ENCODE data around the gene KRTAP1-1. TPM values are rescaled to one million over a fixed set of nuclear protein-coding genes. Genes with fewer than 3 reads are reported as not detected.

Gene KRTAP1-1
- total and polyA plus RNA-seq, 2 experiments from 2014 or later: not detected

GRCh38 chr17:41018541-41018940 lies 22.7 kb downstream of the KRTAP1-1 start:
- Histone ChIP-seq H2AFZ (peak overlapping the region; percentile 52; the same call in 1 of the 2 replicates), H3K4me3 (no peak overlapping the region), H3K36me3 (ENCODE audit: insufficient read depth) (no peaks in the 10 kb centered on the region), H4K20me1 (replicated peaks; ENCODE audit: insufficient read depth) (no peaks in the 10 kb centered on the region), H3K27me3 (ENCODE audit: insufficient read depth) (no peaks in the 10 kb centered on the region), H3K9me2 (ENCODE audit: insufficient read depth) (no peaks in the 10 kb centered on the region), H3K79me2 (replicated peaks; ENCODE audit: insufficient read depth) (no peaks in the 10 kb centered on the region), H3K4me1 (ENCODE audit: insufficient read depth) (no peaks in the 10 kb centered on the region), H3F3A (replicated peaks; ENCODE audit: low read depth) (no peaks in the 10 kb centered on the region), H3K4me2 (no peak overlapping the region), H3K27ac (ENCODE audit: low read depth) (no peak overlapping the region)
- TF ChIP-seq EZH2phosphoT487 (IDR thresholded peaks at IDR 0.05; ENCODE audit: unreplicated experiment) (no peak), CREB1 (CRISPR knock-in tag; IDR thresholded peaks at IDR 0.05; ENCODE audit: low read depth) (no peak), EZH2 (IDR thresholded peaks at IDR 0.05; ENCODE audit: low read depth, unreplicated experiment) (no peak), ZNF114 (CRISPR knock-in tag; IDR thresholded peaks at IDR 0.05) (no peak)
- TF ChIP-seq, protein P1, sequence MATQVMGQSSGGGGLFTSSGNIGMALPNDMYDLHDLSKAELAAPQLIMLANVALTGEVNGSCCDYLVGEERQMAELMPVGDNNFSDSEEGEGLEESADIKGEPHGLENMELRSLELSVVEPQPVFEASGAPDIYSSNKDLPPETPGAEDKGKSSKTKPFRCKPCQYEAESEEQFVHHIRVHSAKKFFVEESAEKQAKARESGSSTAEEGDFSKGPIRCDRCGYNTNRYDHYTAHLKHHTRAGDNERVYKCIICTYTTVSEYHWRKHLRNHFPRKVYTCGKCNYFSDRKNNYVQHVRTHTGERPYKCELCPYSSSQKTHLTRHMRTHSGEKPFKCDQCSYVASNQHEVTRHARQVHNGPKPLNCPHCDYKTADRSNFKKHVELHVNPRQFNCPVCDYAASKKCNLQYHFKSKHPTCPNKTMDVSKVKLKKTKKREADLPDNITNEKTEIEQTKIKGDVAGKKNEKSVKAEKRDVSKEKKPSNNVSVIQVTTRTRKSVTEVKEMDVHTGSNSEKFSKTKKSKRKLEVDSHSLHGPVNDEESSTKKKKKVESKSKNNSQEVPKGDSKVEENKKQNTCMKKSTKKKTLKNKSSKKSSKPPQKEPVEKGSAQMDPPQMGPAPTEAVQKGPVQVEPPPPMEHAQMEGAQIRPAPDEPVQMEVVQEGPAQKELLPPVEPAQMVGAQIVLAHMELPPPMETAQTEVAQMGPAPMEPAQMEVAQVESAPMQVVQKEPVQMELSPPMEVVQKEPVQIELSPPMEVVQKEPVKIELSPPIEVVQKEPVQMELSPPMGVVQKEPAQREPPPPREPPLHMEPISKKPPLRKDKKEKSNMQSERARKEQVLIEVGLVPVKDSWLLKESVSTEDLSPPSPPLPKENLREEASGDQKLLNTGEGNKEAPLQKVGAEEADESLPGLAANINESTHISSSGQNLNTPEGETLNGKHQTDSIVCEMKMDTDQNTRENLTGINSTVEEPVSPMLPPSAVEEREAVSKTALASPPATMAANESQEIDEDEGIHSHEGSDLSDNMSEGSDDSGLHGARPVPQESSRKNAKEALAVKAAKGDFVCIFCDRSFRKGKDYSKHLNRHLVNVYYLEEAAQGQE (IDR thresholded peaks at IDR 0.05; ENCODE audit: unreplicated experiment): no peak
- H3K9me3 Mint-ChIP-seq: no peaks in the 10 kb centered on the region
- H3K4me1 Mint-ChIP-seq: no peaks in the 10 kb centered on the region
- no peak for ATAC-seq
- DNase-seq (ENCODE audit: low spot score): no peak
- H3K27ac Mint-ChIP-seq: peak overlapping the region; percentile 32; the same call in 1 of the 2 replicates
- no peak overlapping the region for H3K4me3 Mint-ChIP-seq
- H3K36me3 Mint-ChIP-seq (ENCODE audit: low read depth): no peaks in the 10 kb centered on the region
- no peaks in the 10 kb centered on the region for H3K27me3 Mint-ChIP-seq (ENCODE audit: insufficient read depth, low read depth, poor library complexity)

GRCh38 chr17:41016578-41017215 lies 24.6 kb downstream of the KRTAP1-1 start:
- DNase-seq (ENCODE audit: low spot score) (no peak), ATAC-seq (no peak)
- H3K4me3 Mint-ChIP-seq: no peak overlapping the region
- H3K9me3 Mint-ChIP-seq: no peaks in the 10 kb centered on the region
- TF ChIP-seq, protein P2, sequence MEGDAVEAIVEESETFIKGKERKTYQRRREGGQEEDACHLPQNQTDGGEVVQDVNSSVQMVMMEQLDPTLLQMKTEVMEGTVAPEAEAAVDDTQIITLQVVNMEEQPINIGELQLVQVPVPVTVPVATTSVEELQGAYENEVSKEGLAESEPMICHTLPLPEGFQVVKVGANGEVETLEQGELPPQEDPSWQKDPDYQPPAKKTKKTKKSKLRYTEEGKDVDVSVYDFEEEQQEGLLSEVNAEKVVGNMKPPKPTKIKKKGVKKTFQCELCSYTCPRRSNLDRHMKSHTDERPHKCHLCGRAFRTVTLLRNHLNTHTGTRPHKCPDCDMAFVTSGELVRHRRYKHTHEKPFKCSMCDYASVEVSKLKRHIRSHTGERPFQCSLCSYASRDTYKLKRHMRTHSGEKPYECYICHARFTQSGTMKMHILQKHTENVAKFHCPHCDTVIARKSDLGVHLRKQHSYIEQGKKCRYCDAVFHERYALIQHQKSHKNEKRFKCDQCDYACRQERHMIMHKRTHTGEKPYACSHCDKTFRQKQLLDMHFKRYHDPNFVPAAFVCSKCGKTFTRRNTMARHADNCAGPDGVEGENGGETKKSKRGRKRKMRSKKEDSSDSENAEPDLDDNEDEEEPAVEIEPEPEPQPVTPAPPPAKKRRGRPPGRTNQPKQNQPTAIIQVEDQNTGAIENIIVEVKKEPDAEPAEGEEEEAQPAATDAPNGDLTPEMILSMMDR (conservative IDR thresholded peaks at IDR 0.05; ENCODE audit: low read depth in 2 of 2): no peak
- Histone ChIP-seq H3K4me3 (no peak overlapping the region), H3K9me2 (ENCODE audit: insufficient read depth) (no peaks in the 10 kb centered on the region), H4K20me1 (replicated peaks; ENCODE audit: insufficient read depth) (no peaks in the 10 kb centered on the region), H3F3A (replicated peaks; ENCODE audit: low read depth) (no peaks in the 10 kb centered on the region), H3K79me2 (replicated peaks; ENCODE audit: insufficient read depth) (no peaks in the 10 kb centered on the region), H3K27me3 (ENCODE audit: insufficient read depth) (no peaks in the 10 kb centered on the region), H3K36me3 (ENCODE audit: insufficient read depth) (no peaks in the 10 kb centered on the region), H3K4me2 (no peak overlapping the region), H3K27ac (ENCODE audit: low read depth) (no peak overlapping the region), H2AFZ (peak overlapping the region; percentile 59; the same call in 1 of the 2 replicates), H3K4me1 (ENCODE audit: insufficient read depth) (no peaks in the 10 kb centered on the region)
- H3K27me3 Mint-ChIP-seq (ENCODE audit: insufficient read depth, low read depth, poor library complexity): no peaks in the 10 kb centered on the region
- no peaks in the 10 kb centered on the region for H3K4me1 Mint-ChIP-seq
- no peaks in the 10 kb centered on the region for H3K36me3 Mint-ChIP-seq (ENCODE audit: low read depth)
- H3K27ac Mint-ChIP-seq: no peak overlapping the region

Data from GM23338 (cell line).